ENCODE data around the gene FAM110A. TPM values are rescaled to one million over a fixed set of nuclear protein-coding genes. Genes with fewer than 3 reads are reported as not detected.

The FAM110A gene
- total RNA-seq, 2 experiments from 2014 or later = 16.2 to 28.2 TPM

DNA sequence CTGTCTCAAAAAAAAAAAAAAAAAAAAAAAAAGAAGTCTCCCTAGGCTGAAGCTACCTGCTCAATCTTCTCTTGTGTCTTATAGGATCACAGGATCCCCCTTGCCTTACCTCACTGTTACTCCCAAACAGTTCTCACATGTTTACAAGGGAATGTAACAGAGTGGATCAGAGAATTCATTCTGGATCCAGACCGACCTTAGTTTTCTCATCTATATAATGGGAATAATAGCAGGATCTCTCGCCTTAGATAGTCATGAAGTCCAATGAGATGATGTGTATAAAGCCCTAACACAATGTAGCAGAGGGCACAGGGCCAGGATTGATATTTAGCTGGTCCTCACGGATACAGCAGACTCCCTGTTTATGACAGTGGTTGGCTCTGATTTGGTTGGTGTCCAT lies 2.3 kb upstream of the FAM110A start:
- Histone ChIP-seq H3K36me3 (ENCODE audit: insufficient read depth, low read length) (no peaks in the 10 kb centered on the region), H2AFZ (ENCODE audit: low read length) (no peak overlapping the region), H4K20me1 (ENCODE audit: insufficient read depth, low read length) (no peaks in the 10 kb centered on the region), H3K4me3 (ENCODE audit: low read depth, low read length, poor library complexity, severe bottlenecking) (no peak overlapping the region), H3K4me2 (ENCODE audit: low read length) (no peak overlapping the region), H3K4me1 (ENCODE audit: insufficient read depth, low read length, poor library complexity, severe bottlenecking) (peaks cover 22% of the 10 kb centered on the region), H3K9me3 (ENCODE audit: low read length) (no peaks in the 10 kb centered on the region), H3K9me2 (ENCODE audit: insufficient read depth, low read length) (no peaks in the 10 kb centered on the region), H3K27ac (ENCODE audit: low read depth, low read length, poor library complexity, severe bottlenecking) (no peak overlapping the region), H3K79me2 (ENCODE audit: insufficient read depth, low read depth, low read length) (peaks cover 13% of the 10 kb centered on the region; the same call in 1 of the 2 replicates)
- TF ChIP-seq EZH2phosphoT487 (IDR thresholded peaks at IDR 0.05; ENCODE audit: borderline replicate concordance, low read depth, low read length) = no peak
- TF ChIP-seq, protein P1, sequence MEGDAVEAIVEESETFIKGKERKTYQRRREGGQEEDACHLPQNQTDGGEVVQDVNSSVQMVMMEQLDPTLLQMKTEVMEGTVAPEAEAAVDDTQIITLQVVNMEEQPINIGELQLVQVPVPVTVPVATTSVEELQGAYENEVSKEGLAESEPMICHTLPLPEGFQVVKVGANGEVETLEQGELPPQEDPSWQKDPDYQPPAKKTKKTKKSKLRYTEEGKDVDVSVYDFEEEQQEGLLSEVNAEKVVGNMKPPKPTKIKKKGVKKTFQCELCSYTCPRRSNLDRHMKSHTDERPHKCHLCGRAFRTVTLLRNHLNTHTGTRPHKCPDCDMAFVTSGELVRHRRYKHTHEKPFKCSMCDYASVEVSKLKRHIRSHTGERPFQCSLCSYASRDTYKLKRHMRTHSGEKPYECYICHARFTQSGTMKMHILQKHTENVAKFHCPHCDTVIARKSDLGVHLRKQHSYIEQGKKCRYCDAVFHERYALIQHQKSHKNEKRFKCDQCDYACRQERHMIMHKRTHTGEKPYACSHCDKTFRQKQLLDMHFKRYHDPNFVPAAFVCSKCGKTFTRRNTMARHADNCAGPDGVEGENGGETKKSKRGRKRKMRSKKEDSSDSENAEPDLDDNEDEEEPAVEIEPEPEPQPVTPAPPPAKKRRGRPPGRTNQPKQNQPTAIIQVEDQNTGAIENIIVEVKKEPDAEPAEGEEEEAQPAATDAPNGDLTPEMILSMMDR (conservative IDR thresholded peaks at IDR 0.05; ENCODE audit: low read length) = no peak
- intact Hi-C loops (cut with micrococcal nuclease; ENCODE audit: unreplicated experiment) = loop anchor here (10.0 kb wide), 1 partner anchor 176 kb away; the partner anchor contains the start of gene SRXN1
- no peak for DNase-seq (ENCODE audit: low spot score)
- ChIA-PET POLR2A (interaction anchor here (0.6 to 4.9 kb wide), 3 partner anchors 16 to 153 kb away, joined by 3 to 40 read pairs (median 5); no protein-coding TSS in a partner anchor), CTCF (ENCODE audit: unreplicated experiment) (no interaction called here)
- no TSS peak for BruUV-seq (replicated peaks)

DNA sequence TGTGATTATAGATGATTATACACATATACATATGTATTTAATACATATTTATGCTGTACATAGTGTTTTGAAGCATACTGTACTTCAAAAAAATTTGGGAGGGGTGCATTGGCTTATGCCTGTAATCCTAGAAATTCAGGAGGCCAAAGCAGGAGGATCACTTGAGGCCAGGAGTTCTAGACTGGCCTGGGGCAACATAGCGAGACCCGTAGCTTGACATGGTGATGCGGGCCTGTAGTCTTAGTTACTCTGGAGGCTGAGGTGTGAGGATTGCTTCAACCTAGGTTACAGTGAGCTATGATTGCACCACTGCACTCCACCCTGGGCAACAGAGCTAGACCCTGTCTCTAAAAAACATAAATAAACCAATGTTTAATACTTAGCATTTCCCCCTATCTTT lies 1.6 kb upstream of the FAM110A start:
- no peaks in the 10 kb centered on the region for H3K9me2 ChIP-seq (ENCODE audit: insufficient read depth, low read length)
- TF ChIP-seq, protein P1 (conservative IDR thresholded peaks at IDR 0.05; ENCODE audit: low read length) = no peak
- no peak for TF ChIP-seq EZH2phosphoT487 (IDR thresholded peaks at IDR 0.05; ENCODE audit: borderline replicate concordance, low read depth, low read length)
- intact Hi-C loops (cut with micrococcal nuclease; ENCODE audit: unreplicated experiment) = loop anchor here (10.0 kb wide), 1 partner anchor 177 kb away; the partner anchor contains the start of gene SRXN1

DNA sequence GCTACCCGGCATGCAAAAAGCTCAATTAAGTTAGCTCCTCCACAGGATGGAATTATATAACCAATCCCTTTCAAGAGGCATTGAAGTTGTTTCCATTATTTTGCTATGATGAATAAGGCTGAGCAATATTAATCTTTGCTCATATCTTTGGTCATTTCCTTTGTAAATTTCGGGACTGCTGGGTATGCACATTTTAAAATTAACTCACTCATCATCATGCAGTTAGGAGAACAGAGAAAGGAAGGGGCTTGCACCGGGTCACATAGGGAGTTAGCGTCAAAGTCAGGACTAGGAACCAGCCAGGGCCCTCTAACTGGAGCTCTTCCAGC lies 430 bp upstream of the FAM110A start:
- Histone ChIP-seq H3K27ac (ENCODE audit: low read depth, low read length, poor library complexity, severe bottlenecking) (peak overlapping the region; percentile 49), H2AFZ (ENCODE audit: low read length) (peak overlapping the region; percentile 83), H3K9me3 (ENCODE audit: low read length) (no peaks in the 10 kb centered on the region), H3K4me3 (ENCODE audit: low read depth, low read length, poor library complexity, severe bottlenecking) (peak overlapping the region; percentile 84), H3K4me1 (ENCODE audit: insufficient read depth, low read length, poor library complexity, severe bottlenecking) (peaks cover 34% of the 10 kb centered on the region), H3K9me2 (ENCODE audit: insufficient read depth, low read length) (no peaks in the 10 kb centered on the region), H3K79me2 (ENCODE audit: insufficient read depth, low read depth, low read length) (peaks cover 19% of the 10 kb centered on the region; the same call in 1 of the 2 replicates), H3K36me3 (ENCODE audit: insufficient read depth, low read length) (no peaks in the 10 kb centered on the region), H4K20me1 (ENCODE audit: insufficient read depth, low read length) (no peaks in the 10 kb centered on the region), H3K4me2 (ENCODE audit: low read length) (peak overlapping the region; percentile 75)
- POLR2A ChIA-PET = interaction anchor here (0.5 to 4.9 kb wide), 13 partner anchors 11 to 640 kb away, joined by 3 to 40 read pairs (median 3); no protein-coding TSS in a partner anchor
- BruUV-seq (replicated peaks) = no TSS peak
- TF ChIP-seq EZH2phosphoT487 (IDR thresholded peaks at IDR 0.05; ENCODE audit: borderline replicate concordance, low read depth, low read length) = no peak
- TF ChIP-seq, protein P1 (conservative IDR thresholded peaks at IDR 0.05; ENCODE audit: low read length) = no peak
- no peak for DNase-seq (ENCODE audit: low spot score)
- intact Hi-C loops (cut with micrococcal nuclease; ENCODE audit: unreplicated experiment) = loop anchor here (1.0 to 10.0 kb wide), 2 partner anchors 11 to 178 kb away; partner anchors contain the start of gene SRXN1
- CTCF ChIA-PET (ENCODE audit: unreplicated experiment) = interaction anchor here (0.9 to 1.5 kb wide), 5 partner anchors 8 to 256 kb away, joined by 3 to 7 read pairs (median 3); no protein-coding TSS in a partner anchor

More for the DNA sequence above, 1.6 kb upstream of the FAM110A start:
- Histone ChIP-seq H3K36me3 (ENCODE audit: insufficient read depth, low read length) (no peaks in the 10 kb centered on the region), H3K9me3 (ENCODE audit: low read length) (no peaks in the 10 kb centered on the region), H3K27ac (ENCODE audit: low read depth, low read length, poor library complexity, severe bottlenecking) (no peak overlapping the region), H3K4me1 (ENCODE audit: insufficient read depth, low read length, poor library complexity, severe bottlenecking) (peaks cover 29% of the 10 kb centered on the region), H2AFZ (ENCODE audit: low read length) (no peak overlapping the region), H3K4me2 (ENCODE audit: low read length) (no peak overlapping the region), H3K79me2 (ENCODE audit: insufficient read depth, low read depth, low read length) (peaks cover 19% of the 10 kb centered on the region; the same call in 1 of the 2 replicates), H4K20me1 (ENCODE audit: insufficient read depth, low read length) (no peaks in the 10 kb centered on the region), H3K4me3 (ENCODE audit: low read depth, low read length, poor library complexity, severe bottlenecking) (no peak overlapping the region)
- BruUV-seq (replicated peaks) = no TSS peak
- ChIA-PET CTCF (ENCODE audit: unreplicated experiment) (interaction anchor here (0.7 kb wide), 1 partner anchor 15 kb away, joined by 4 read pairs; no protein-coding TSS in a partner anchor), POLR2A (interaction anchor here (1.4 to 4.9 kb wide), 3 partner anchors 12 to 568 kb away, joined by 3 to 40 read pairs (median 31); no protein-coding TSS in a partner anchor)
- DNase-seq (ENCODE audit: low spot score) = no peak
